DOHH2 (cell line): ENCODE data around the gene THAP4.

Source experiments
- H3F3A ChIP-seq: fragments of 200-600 bp; sonication (generic), shearing (Covaris generic); 2 replicates; pipeline ENCODE4 v1.6.0; 2016; ENCODE audit warnings: antibody characterized with exemption, mild to moderate bottlenecking; ENCODE audit not compliant: control insufficient read depth, insufficient read depth
- H3K27ac ChIP-seq: fragments of 200-600 bp; sonication (generic); 2 replicates; pipeline ENCODE4 v1.5.1; 2014; ENCODE audit warnings: low read depth, mild to moderate bottlenecking, low read length, moderate library complexity
- H3K27me3 ChIP-seq: fragments of 200-600 bp; sonication (generic); 2 replicates; pipeline ENCODE4 v1.6.1; 2014; ENCODE audit warnings: mild to moderate bottlenecking, low read length, mixed read lengths; ENCODE audit not compliant: control insufficient read depth
- H3K36me3 ChIP-seq: fragments of 200-600 bp; sonication (generic); 2 replicates; pipeline ENCODE4 v1.6.1; 2014; ENCODE audit warnings: mild to moderate bottlenecking, low read length, moderate library complexity, mixed read lengths; ENCODE audit not compliant: control insufficient read depth
- H3K4me1 ChIP-seq: fragments of 200-600 bp; sonication (generic); 2 replicates; pipeline ENCODE4 v1.6.1; 2014; ENCODE audit warnings: mild to moderate bottlenecking, low read length, mixed read lengths; ENCODE audit not compliant: control insufficient read depth
- H3K4me2 ChIP-seq: fragments of 200-600 bp; sonication (generic); 2 replicates; pipeline ENCODE4 v1.6.0; 2014; ENCODE audit warnings: mild to moderate bottlenecking, low read length, moderate library complexity
- H3K4me3 ChIP-seq: fragments of 200-600 bp; sonication (generic); 2 replicates; pipeline ENCODE4 v1.5.1; 2014; ENCODE audit warnings: mild to moderate bottlenecking, low read length, mixed read lengths
- H3K79me2 ChIP-seq: fragments of 200-600 bp; sonication (generic); 2 replicates; pipeline ENCODE4 v1.6.1; 2014; ENCODE audit warnings: mild to moderate bottlenecking, low read length, mixed read lengths; ENCODE audit not compliant: control insufficient read depth
- H3K9me2 ChIP-seq: fragments of 200-600 bp; sonication (generic); replicated peaks from 2 replicates; pipeline ENCODE4 v1.6.1; 2014; ENCODE audit warnings: mild to moderate bottlenecking, low read length, mixed read lengths; ENCODE audit not compliant: control insufficient read depth
- H3K9me3 ChIP-seq: fragments of 200-600 bp; sonication (generic); 2 replicates; pipeline ENCODE4 v1.6.1; 2014; ENCODE audit warnings: antibody characterized with exemption, low read length, mixed read lengths; ENCODE audit not compliant: control insufficient read depth, insufficient read depth
- H4K20me1 ChIP-seq: fragments of 200-600 bp; sonication (generic); 2 replicates; pipeline ENCODE4 v1.6.0; 2014; ENCODE audit warnings: low read depth, mild to moderate bottlenecking, antibody characterized with exemption, low read length, moderate library complexity; ENCODE audit not compliant: control insufficient read depth, insufficient read depth
- EZH2phosphoT487 ChIP-seq: fragments of 200-600 bp; sonication (generic); IDR thresholded peaks from 2 replicates; pipeline ENCODE4 v1.6.1; 2017; ENCODE audit warnings: borderline replicate concordance, mild to moderate bottlenecking, antibody characterized with exemption, low read length, moderate library complexity, mixed read lengths
- TF ChIP-seq, protein P1 (sequence below): fragments of 200-600 bp; sonication (generic); IDR thresholded peaks from one replicate; pipeline ENCODE4 v1.5.1; 2014; ENCODE audit warnings: antibody characterized with exemption, mild to moderate bottlenecking, low read depth, low read length; ENCODE audit not compliant: poor library complexity, severe bottlenecking

The THAP4 gene

DNA sequence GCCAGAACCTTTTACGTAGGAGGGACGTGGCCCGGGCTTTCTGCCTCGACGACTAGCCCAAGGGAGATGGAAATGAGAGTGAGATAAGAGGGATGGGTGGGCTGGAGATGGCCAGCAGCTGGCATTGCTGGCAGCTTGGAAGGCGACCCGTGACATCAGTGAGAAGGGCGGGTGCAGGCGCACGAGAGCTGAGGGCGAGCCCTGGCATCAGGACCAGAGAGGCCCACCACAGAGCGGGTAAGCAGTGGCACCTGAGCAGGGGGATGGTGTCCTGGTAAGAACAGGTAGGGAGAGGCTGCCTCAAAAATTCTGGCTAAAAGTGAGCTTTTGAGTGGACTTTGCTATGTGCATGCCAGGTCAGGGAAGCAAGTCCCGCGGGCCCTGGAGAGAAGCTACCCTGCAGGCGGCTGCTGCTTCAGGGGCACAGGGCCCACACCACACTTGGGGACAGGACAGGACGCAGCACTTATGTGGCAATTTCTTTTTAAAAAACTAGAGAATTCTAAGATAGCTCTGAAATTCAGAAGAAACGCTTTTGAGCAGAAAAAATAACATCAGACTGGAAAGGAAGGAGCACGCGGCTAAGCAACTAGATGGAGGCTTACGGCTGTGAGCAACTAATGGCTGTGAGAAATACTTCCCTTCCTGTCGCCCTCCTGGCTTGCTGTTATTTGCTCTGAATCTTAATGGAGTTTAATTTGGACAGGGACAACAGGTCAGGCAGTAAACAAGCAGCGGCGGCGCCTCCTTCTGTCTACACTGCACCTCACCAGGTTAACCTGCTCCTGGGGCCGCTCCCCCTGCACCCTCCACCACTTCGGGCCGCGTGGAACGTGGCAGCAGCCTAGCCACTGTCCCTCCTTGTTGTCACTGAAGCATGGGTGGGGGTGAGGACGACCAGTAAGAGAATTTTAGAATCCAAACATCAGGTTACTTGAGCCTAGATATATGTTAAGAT is 20.5 kb downstream of the THAP4 start:
- no peak for TF ChIP-seq EZH2phosphoT487
- TF ChIP-seq, protein P1, sequence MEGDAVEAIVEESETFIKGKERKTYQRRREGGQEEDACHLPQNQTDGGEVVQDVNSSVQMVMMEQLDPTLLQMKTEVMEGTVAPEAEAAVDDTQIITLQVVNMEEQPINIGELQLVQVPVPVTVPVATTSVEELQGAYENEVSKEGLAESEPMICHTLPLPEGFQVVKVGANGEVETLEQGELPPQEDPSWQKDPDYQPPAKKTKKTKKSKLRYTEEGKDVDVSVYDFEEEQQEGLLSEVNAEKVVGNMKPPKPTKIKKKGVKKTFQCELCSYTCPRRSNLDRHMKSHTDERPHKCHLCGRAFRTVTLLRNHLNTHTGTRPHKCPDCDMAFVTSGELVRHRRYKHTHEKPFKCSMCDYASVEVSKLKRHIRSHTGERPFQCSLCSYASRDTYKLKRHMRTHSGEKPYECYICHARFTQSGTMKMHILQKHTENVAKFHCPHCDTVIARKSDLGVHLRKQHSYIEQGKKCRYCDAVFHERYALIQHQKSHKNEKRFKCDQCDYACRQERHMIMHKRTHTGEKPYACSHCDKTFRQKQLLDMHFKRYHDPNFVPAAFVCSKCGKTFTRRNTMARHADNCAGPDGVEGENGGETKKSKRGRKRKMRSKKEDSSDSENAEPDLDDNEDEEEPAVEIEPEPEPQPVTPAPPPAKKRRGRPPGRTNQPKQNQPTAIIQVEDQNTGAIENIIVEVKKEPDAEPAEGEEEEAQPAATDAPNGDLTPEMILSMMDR: no peak
- Histone ChIP-seq H3K27me3 (no peaks in the 10 kb centered on the region), H3F3A (0 out of 2 replicates have a peak, but pooled peaks cover 2% of the 10 kb centered on the region), H3K4me2 (no peak overlapping the region), H3K4me3 (no peak overlapping the region), H3K36me3 (peaks cover 24% of the 10 kb centered on the region), H3K79me2 (peaks cover 83% of the 10 kb centered on the region), H4K20me1 (no peaks in the 10 kb centered on the region), H3K9me3 (no peaks in the 10 kb centered on the region), H3K27ac (no peak overlapping the region), H3K9me2 (no peaks in the 10 kb centered on the region), H3K4me1 (peaks cover 21% of the 10 kb centered on the region)

DNA sequence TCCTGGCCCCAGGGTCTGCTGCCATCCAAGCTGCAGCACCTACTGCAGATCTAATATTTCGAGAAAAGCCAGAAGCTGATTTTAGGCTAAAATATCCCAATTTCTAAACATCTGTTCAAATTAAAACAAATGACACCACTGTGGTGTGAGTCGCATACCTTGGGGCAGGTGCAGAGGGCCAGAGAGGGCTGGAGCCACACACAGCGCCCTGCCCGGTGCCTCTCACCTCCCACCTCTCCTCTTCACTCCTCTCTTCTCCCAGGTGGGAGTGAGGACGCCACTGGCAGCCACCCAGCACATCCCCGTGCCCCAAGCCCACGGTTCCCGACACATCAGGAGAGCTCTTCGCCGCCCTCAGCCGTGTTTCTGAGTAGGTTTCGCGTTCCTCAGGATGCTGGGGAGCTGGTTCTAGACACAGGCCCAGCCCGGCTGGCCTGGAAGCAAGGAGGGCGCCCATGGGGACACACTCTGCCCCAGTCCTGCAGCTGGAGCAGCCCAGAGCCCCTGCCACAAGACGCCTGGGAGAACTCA is 21.4 kb downstream of the THAP4 start:
- Histone ChIP-seq H3K36me3 (peaks cover 22% of the 10 kb centered on the region), H3K27ac (no peak overlapping the region), H3K79me2 (peaks cover 83% of the 10 kb centered on the region), H3K27me3 (no peaks in the 10 kb centered on the region), H3K4me2 (no peak overlapping the region), H3K9me2 (no peaks in the 10 kb centered on the region), H3K9me3 (no peaks in the 10 kb centered on the region), H3K4me3 (no peak overlapping the region), H3F3A (0 out of 2 replicates have a peak, but pooled peaks cover 2% of the 10 kb centered on the region), H3K4me1 (peaks cover 25% of the 10 kb centered on the region), H4K20me1 (no peaks in the 10 kb centered on the region)
- no peak for TF ChIP-seq EZH2phosphoT487
- TF ChIP-seq, protein P1: no peak

DNA sequence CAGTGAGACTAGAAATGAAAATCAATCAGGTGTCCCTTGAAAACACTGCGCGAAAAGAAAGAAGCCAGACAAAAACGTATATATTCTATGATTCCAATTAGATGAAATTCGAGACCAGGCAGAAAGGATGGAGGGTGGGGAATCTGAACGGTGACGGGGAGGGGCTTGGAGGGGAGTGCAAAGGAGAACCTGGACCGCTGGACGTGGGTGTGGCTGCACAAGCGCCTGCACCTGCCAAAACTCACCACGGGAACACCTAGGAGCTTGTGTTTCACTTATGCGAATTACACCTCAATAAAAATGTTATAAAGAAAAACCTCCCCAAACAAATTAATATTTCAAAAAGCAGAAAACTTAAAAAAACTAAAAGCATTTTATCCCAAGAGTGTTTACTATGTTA is 21.9 kb downstream of the THAP4 start:
- H3K4me2 ChIP-seq: no peak overlapping the region
- H3K36me3 ChIP-seq: peaks cover 22% of the 10 kb centered on the region
- H3K4me1 ChIP-seq: peaks cover 29% of the 10 kb centered on the region
- TF ChIP-seq, protein P1: no peak
- no peak for TF ChIP-seq EZH2phosphoT487
- no peaks in the 10 kb centered on the region for H3K9me3 ChIP-seq
- H4K20me1 ChIP-seq: no peaks in the 10 kb centered on the region
- H3K27ac ChIP-seq: no peak overlapping the region
- no peaks in the 10 kb centered on the region for H3K9me2 ChIP-seq
- 0 out of 2 replicates have a peak, but pooled peaks cover 2% of the 10 kb centered on the region for H3F3A ChIP-seq
- no peaks in the 10 kb centered on the region for H3K27me3 ChIP-seq
- no peak overlapping the region for H3K4me3 ChIP-seq
- H3K79me2 ChIP-seq: peaks cover 79% of the 10 kb centered on the region
